Smooth muscle cell (in vitro differentiated cells): ENCODE measurements around the gene RASSF3. TPM values are rescaled to one million over a fixed set of nuclear protein-coding genes. Genes with fewer than 3 reads are reported as not detected.

ENCODE experiments used
- DNase-seq: peaks from one replicate; lab custom pipeline; 2025; ENCODE audit not compliant: unreplicated experiment; lab: John Stamatoyannopoulos, UW
- H2AFZ ChIP-seq: fragments of 200-600 bp; sonication (generic); 2 replicates; pipeline ENCODE4 v1.6.0; 2016; ENCODE audit warnings: antibody characterized with exemption, low read depth, mild to moderate bottlenecking
- H3F3A ChIP-seq: fragments of 200-600 bp; sonication (generic); 2 replicates; pipeline ENCODE4 v1.6.0; 2017; ENCODE audit warnings: antibody characterized with exemption, low read depth
- H3K27ac ChIP-seq: fragments of 200-600 bp; sonication (generic); 2 replicates; pipeline ENCODE4 v1.5.1; 2016; ENCODE audit warnings: low read depth, mild to moderate bottlenecking
- H3K27me3 ChIP-seq: fragments of 200-600 bp; sonication (generic); 2 replicates; pipeline ENCODE4 v1.6.1; 2016; ENCODE audit warnings: low read depth, mild to moderate bottlenecking
- H3K36me3 ChIP-seq: fragments of 200-600 bp; sonication (generic); 2 replicates; pipeline ENCODE4 v1.5.1; 2016; ENCODE audit warnings: low read depth
- H3K4me1 ChIP-seq: fragments of 200-600 bp; sonication (generic); 2 replicates; pipeline ENCODE4 v1.5.1; 2016; ENCODE audit warnings: low read depth
- H3K4me2 ChIP-seq: fragments of 200-600 bp; sonication (generic); 2 replicates; pipeline ENCODE4 v1.6.0; 2016; ENCODE audit warnings: mild to moderate bottlenecking
- H3K4me3 ChIP-seq: fragments of 200-600 bp; sonication (generic); 2 replicates; pipeline ENCODE4 v1.5.1; 2016; ENCODE audit warnings: mild to moderate bottlenecking
- H3K79me2 ChIP-seq: fragments of 200-600 bp; sonication (generic); 2 replicates; pipeline ENCODE4 v1.6.0; 2016; ENCODE audit warnings: low read depth, mild to moderate bottlenecking
- H3K9ac ChIP-seq: fragments of 200-600 bp; sonication (generic); 2 replicates; pipeline ENCODE4 v1.6.0; 2016; ENCODE audit warnings: low read depth
- H3K9me3 ChIP-seq: fragments of 200-600 bp; sonication (generic); replicated peaks from 2 replicates; pipeline ENCODE4 v1.5.1; 2016; ENCODE audit warnings: low read depth
- H4K20me1 ChIP-seq: fragments of 200-600 bp; sonication (generic); 2 replicates; pipeline ENCODE4 v1.6.0; 2016; ENCODE audit warnings: low read depth
- CTCF ChIP-seq: fragments of 200-600 bp; sonication (generic); IDR thresholded peaks from 2 replicates; pipeline ENCODE4 v1.5.1; 2017; ENCODE audit warnings: borderline replicate concordance, mild to moderate bottlenecking, antibody characterized with exemption; ENCODE audit not compliant: insufficient read depth, poor library complexity, severe bottlenecking
- WGBS: methylation state at CpG from one replicate; pipeline ENCODE4 v1.1.7; 2016; ENCODE audit warnings: low lambda C conversion rate; 5-methylcytosine and 5-hydroxymethylcytosine counted together
- polyA plus RNA-seq: library from polyadenylated mRNA; unstranded; fragments of >200 nt; fragmentation: Nextera tagmentation; extraction: Ambion mirVana; gene quantifications from 2 replicates; pipeline ENCODE4 v1.2.1, GENCODE V29; 2016
- total RNA-seq: library from RNA; depleted of rRNA; stranded (reverse); fragments of >200 nt; gene quantifications from 2 replicates; pipeline ENCODE4 v1.2.3, GENCODE V29; 2014

The RASSF3 gene
- total and polyA plus RNA-seq, 2 experiments from 2014 or later: 1.2 to 5.6 TPM

- no peak overlapping the region for H3K9ac ChIP-seq
- no peak overlapping the region for H2AFZ ChIP-seq
- WGBS: 76% methylated on average over 2 of the region's 2 CpGs
- no peak overlapping the region for H3K27ac ChIP-seq
- peaks cover 20% of the 10 kb centered on the region for H3K79me2 ChIP-seq
- H3K9me3 ChIP-seq: no peaks in the 10 kb centered on the region
- TF ChIP-seq CTCF: no peak
- H4K20me1 ChIP-seq: peaks cover 7% of the 10 kb centered on the region
- H3K4me1 ChIP-seq: peaks cover 8% of the 10 kb centered on the region
- H3F3A ChIP-seq: no peaks in the 10 kb centered on the region
- DNase-seq: no peak
- H3K4me3 ChIP-seq: no peak overlapping the region
- H3K36me3 ChIP-seq: no peaks in the 10 kb centered on the region
- H3K27me3 ChIP-seq: no peaks in the 10 kb centered on the region
- no peak overlapping the region for H3K4me2 ChIP-seq
Measured at GRCh38 chr12:64667793-64668192, 57.5 kb downstream of the RASSF3 start.

GRCh38 chr12:64669270-64669842 is 59.1 kb downstream of the RASSF3 start:
- DNase-seq: no peak
- H3K27me3 ChIP-seq: no peaks in the 10 kb centered on the region
- no peaks in the 10 kb centered on the region for H4K20me1 ChIP-seq
- peaks cover 13% of the 10 kb centered on the region for H3K79me2 ChIP-seq
- no peaks in the 10 kb centered on the region for H3F3A ChIP-seq
- TF ChIP-seq CTCF: no peak
- 35% methylated on average over 10 of the region's 10 CpGs for WGBS
- no peak overlapping the region for H3K4me3 ChIP-seq
- no peak overlapping the region for H2AFZ ChIP-seq
- no peaks in the 10 kb centered on the region for H3K36me3 ChIP-seq
- H3K4me2 ChIP-seq: peak overlapping the region; percentile 42
- no peaks in the 10 kb centered on the region for H3K9me3 ChIP-seq
- H3K9ac ChIP-seq: no peak overlapping the region
- H3K27ac ChIP-seq: no peak overlapping the region
- H3K4me1 ChIP-seq: peaks cover 20% of the 10 kb centered on the region

GRCh38 chr12:64670019-64670418 is 59.7 kb downstream of the RASSF3 start:
- no peaks in the 10 kb centered on the region for H3K9me3 ChIP-seq
- H3K4me3 ChIP-seq: no peak overlapping the region
- no peak for DNase-seq
- H3K27ac ChIP-seq: no peak overlapping the region
- peaks cover 11% of the 10 kb centered on the region for H3K79me2 ChIP-seq
- H3F3A ChIP-seq: no peaks in the 10 kb centered on the region
- H3K9ac ChIP-seq: no peak overlapping the region
- no peaks in the 10 kb centered on the region for H4K20me1 ChIP-seq
- no peak for TF ChIP-seq CTCF
- no peak overlapping the region for H2AFZ ChIP-seq
- H3K27me3 ChIP-seq: no peaks in the 10 kb centered on the region
- H3K36me3 ChIP-seq: no peaks in the 10 kb centered on the region
- WGBS: 66% methylated on average over 4 of the region's 4 CpGs
- H3K4me1 ChIP-seq: peaks cover 20% of the 10 kb centered on the region
- H3K4me2 ChIP-seq: no peak overlapping the region
